ENCODE measurements around the gene RIN3. TPM values are rescaled to one million over a fixed set of nuclear protein-coding genes. Genes with fewer than 3 reads are reported as not detected.

RIN3 gene
- polyA plus RNA-seq, 3 donors: 42.8 to 144 (median 54.6) TPM

DNA sequence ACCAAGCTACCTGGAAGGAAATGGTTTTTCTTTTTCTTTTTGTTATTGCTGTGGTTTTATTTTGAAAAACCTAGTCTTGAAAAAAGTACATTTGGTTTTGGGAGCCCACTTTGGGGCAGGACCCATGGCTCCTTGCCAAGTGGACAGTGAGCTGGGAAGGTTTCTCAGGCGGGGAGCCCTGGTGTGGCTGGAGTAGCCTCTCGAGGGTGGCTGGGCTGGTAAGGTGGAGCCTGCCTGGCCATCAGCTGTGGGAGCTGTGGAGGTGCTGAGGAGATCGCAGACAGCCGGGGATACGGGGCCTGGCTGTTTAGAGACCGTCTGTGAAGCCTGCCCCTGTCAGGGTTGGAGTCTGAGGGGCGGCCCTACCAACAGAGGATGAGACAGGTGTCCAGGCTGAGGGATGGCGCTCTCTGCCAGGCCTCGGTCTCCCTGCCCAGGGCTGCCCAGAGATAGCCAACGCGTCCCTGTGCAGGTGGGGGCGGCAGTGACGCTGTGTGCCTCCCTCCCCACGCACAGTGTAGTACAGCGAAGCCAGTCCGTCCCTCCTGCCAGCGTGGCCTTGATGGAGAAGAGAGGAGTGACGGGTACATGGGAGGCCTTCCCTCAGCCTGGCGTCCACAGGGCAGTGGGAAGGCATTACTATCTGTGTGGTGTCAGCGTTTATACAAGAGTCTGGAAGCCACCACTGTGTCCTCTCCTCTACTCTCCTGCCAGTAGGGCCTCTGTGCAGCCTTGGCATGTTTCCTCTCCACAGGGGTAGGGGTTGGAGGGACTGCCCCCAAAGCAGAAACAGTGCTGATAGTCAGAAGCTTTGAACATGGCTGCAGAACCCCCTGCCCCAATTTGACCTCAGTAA is 5.9 kb downstream of the RIN3 start:
- H3K36me3 Mint-ChIP-seq: peaks cover 71% of the 10 kb centered on the region in 2 donors
- Histone ChIP-seq H3K9me3 (replicated peaks in 1 of 2; ENCODE audit: control insufficient read depth in 1 of 2, insufficient read depth in 1 of 2, low read length in 2 of 2) (no peaks in the 10 kb centered on the region), H3K36me3 (replicated peaks in 1 of 2; ENCODE audit: control insufficient read depth in 1 of 2, insufficient read depth in 2 of 2, low read length in 2 of 2) (peaks cover 4 to 36% of the 10 kb centered on the region in 2 donors), H3K4me1 (ENCODE audit: control insufficient read depth in 1 of 2, insufficient read depth in 2 of 2, low read length in 2 of 2) (peaks cover 52 to 88% of the 10 kb centered on the region in 2 donors), H3K27me3 (ENCODE audit: control insufficient read depth in 2 of 2, insufficient read depth in 2 of 2, low read length in 2 of 2) (no peaks in the 10 kb centered on the region), H4K20me1 (ENCODE audit: insufficient read depth, low read length) (peaks cover 92% of the 10 kb centered on the region), H3K27ac (ENCODE audit: low read depth in 1 of 2, low read length in 2 of 2) (peak overlapping the region; percentile 2 to 75), H3K9ac (ENCODE audit: insufficient read depth, low read length, poor library complexity, severe bottlenecking) (peak overlapping the region; percentile 32), H3K4me2 (replicated peaks; ENCODE audit: extremely low read depth, low read length, poor library complexity, severe bottlenecking) (peak overlapping the region; percentile 14), H3K79me2 (ENCODE audit: insufficient read depth, low read length) (peaks cover 100% of the 10 kb centered on the region), H3K4me3 (replicated peaks in 1 of 3; ENCODE audit: low read depth in 2 of 3, low read length in 3 of 3) (peak overlapping the region in 1 of 3 experiments; percentile 12), H2AFZ (ENCODE audit: insufficient read depth, low read depth, low read length, poor library complexity, severe bottlenecking) (no peak overlapping the region)
- intact Hi-C loops (cut with micrococcal nuclease): loop anchor here (1.0 to 10.0 kb wide), 3 partner anchors 44 to 135 kb away; no protein-coding TSS in a partner anchor
- TF ChIP-seq CTCF (IDR thresholded peaks at IDR 0.05): no peak
- peaks cover 91% of the 10 kb centered on the region for H3K4me1 Mint-ChIP-seq
- H3K4me3 Mint-ChIP-seq: peak overlapping the region in 1 of 2 donors; percentile 39
- peaks cover 7 to 12% (median 11%) of the 10 kb centered on the region in 3 donors for H3K27me3 Mint-ChIP-seq (ENCODE audit: low read depth in 3 of 3)
- WGBS (ENCODE audit: insufficient coverage): 98% methylated on average over 12 of the region's 20 CpGs
- no peak for DNase-seq
- peak overlapping the region; percentile 62 to 92 (median 85) for H3K27ac Mint-ChIP-seq
- peaks cover 0 to 4% (median 0%) of the 10 kb centered on the region in 7 donors for H3K9me3 Mint-ChIP-seq

GRCh38 chr14:92520102-92521057 is 6.8 kb downstream of the RIN3 start:
- peaks cover 52 to 88% of the 10 kb centered on the region in 2 donors for H3K4me1 ChIP-seq (ENCODE audit: control insufficient read depth in 1 of 2, insufficient read depth in 2 of 2, low read length in 2 of 2)
- no peak overlapping the region for H3K9ac ChIP-seq (ENCODE audit: insufficient read depth, low read length, poor library complexity, severe bottlenecking)
- H3K36me3 ChIP-seq (replicated peaks in 1 of 2; ENCODE audit: control insufficient read depth in 1 of 2, insufficient read depth in 2 of 2, low read length in 2 of 2): peaks cover 4 to 36% of the 10 kb centered on the region in 2 donors
- peaks cover 100% of the 10 kb centered on the region for H4K20me1 ChIP-seq (ENCODE audit: insufficient read depth, low read length)
- H3K27me3 ChIP-seq (ENCODE audit: control insufficient read depth in 2 of 2, insufficient read depth in 2 of 2, low read length in 2 of 2): no peaks in the 10 kb centered on the region
- peak overlapping the region in 1 of 3 experiments; percentile 12 for H3K4me3 ChIP-seq (replicated peaks in 1 of 3; ENCODE audit: low read depth in 2 of 3, low read length in 3 of 3)
- H3K4me2 ChIP-seq (replicated peaks; ENCODE audit: extremely low read depth, low read length, poor library complexity, severe bottlenecking): peak overlapping the region; percentile 14
- intact Hi-C loops (cut with micrococcal nuclease): loop anchor here in 1 of 2 donors (1.0 kb wide), 1 partner anchor 43 kb away; no protein-coding TSS in a partner anchor
- DNase-seq: peak; percentile 54 to 77 (median 69)
- H3K27ac Mint-ChIP-seq: peak overlapping the region; percentile 62 to 92 (median 85)
- peaks cover 72 to 73% of the 10 kb centered on the region in 2 donors for H3K36me3 Mint-ChIP-seq
- peak overlapping the region in 1 of 2 donors; percentile 39 for H3K4me3 Mint-ChIP-seq
- H3K79me2 ChIP-seq (ENCODE audit: insufficient read depth, low read length): peaks cover 100% of the 10 kb centered on the region
- no peak for TF ChIP-seq CTCF (IDR thresholded peaks at IDR 0.05)
- H3K27ac ChIP-seq (ENCODE audit: low read depth in 1 of 2, low read length in 2 of 2): peak overlapping the region; percentile 2 to 75
- peaks cover 0 to 4% (median 0%) of the 10 kb centered on the region in 7 donors for H3K9me3 Mint-ChIP-seq
- H3K9me3 ChIP-seq (replicated peaks in 1 of 2; ENCODE audit: control insufficient read depth in 1 of 2, insufficient read depth in 1 of 2, low read length in 2 of 2): no peaks in the 10 kb centered on the region
- peaks cover 94% of the 10 kb centered on the region for H3K4me1 Mint-ChIP-seq
- peaks cover 9 to 15% (median 12%) of the 10 kb centered on the region in 3 donors for H3K27me3 Mint-ChIP-seq (ENCODE audit: low read depth in 3 of 3)
- WGBS (ENCODE audit: insufficient coverage): 66% methylated on average over 6 of the region's 17 CpGs
- no peak overlapping the region for H2AFZ ChIP-seq (ENCODE audit: insufficient read depth, low read depth, low read length, poor library complexity, severe bottlenecking)
